GM19099 (cell line): ENCODE measurements around the gene POGZ.

Experiments
- POLR2A ChIP-seq: IDR thresholded peaks from 3 replicates; pipeline ENCODE4 v1.6.1; 2011; ENCODE audit warnings: low read depth; ENCODE audit not compliant: insufficient read length; ENCODE audit errors: extremely low read depth

Gene POGZ

DNA sequence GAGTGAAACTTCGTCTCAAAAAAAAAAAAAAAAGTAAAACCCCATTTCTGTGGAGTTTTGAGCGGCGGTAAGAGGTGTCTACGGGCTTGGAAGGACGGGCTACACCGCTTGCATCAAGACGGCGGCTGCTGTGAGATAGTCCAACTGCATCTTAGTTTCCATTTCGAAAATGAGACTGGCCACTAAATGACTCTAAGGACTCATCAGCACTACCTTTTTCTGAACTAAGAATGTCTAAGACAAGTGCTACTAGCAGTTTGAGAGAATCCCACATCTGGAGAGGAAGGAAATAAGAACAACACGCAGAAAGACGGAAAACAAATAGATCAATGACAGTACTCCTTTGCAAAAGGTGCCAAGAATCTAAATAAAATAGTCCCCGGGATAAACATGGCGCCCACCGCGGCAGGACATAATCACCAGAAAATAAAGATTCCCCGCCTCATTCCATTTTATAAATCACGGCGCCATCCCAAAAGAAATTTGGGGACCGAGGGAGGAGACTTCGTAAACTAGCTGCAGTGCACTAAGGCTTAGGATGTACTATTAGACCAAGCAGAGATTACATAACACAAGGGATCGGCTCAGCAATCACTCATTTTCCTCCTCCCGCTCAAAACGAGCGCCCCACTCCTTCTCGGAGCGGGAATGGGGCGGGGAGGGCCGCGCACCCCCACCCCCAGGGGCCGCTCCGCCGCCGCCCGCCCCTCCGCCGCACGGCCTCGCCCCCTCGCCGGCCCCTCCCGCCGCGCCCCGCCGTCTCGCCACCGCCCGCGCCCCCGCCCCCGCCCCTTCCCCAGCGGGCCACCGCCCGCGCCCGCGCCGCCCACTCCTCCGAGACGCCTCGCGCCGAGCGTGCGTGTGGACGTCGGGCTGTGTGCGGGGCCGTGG, 1.1 kb downstream of the POGZ start:
- peak; percentile 37 for TF ChIP-seq POLR2A

DNA sequence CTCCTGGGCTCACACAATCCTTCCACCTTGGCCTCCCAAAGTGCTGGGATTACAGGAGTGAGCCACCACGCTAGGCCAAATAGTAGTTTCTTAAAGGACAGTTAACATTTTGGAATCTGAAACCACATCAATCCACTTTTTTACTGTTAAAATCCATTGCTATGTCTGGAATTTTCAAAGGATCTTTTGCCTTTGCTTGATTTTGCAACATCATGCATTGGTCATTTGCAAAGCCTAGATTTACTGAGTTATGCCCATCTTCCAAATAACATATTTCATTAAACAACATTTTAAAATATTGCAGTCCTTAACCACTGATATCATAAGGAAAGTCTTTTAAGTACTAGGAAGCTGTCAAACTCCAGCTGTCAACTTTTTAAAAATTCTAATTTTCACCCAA, 3.3 kb downstream of the POGZ start:
- no peak for TF ChIP-seq POLR2A

DNA sequence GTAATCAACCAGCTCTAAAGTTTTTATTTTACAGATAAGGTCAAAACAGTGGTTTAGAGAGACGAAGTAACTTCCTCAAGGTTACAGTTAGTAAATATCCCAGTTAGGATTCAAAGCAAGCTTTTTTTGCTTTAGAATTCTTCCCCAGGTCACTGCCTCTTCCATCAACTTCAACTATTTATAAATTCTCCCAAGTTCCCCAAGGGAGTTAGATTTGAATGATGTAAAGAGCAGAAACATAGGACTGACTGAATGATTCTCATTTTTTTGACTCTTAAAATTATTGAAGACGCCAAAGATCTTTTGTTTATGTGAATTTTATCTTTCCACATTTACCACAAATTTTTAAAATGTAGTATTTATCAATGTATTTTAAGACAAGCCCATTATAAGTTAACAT, 4.1 kb downstream of the POGZ start:
- TF ChIP-seq POLR2A: no peak

DNA sequence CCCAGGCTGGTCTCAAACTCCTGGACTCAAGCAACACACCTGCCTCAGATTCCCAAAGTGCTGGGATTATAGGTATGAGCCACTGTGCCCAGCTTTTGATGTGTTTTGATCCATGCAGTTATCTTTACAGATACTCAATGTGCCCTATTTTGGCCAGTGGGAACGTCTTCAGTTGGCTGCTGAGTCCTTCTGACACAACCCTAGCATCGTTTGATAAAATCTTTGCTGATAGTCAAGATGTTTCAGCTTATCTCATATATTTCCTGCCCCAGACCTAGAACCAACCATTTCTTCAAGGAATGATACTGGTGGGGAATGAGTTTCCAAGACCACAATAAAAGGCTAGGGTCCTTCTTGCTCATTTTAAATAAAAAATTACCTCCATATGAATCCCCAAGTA, 11.6 kb downstream of the POGZ start:
- no peak for TF ChIP-seq POLR2A

DNA sequence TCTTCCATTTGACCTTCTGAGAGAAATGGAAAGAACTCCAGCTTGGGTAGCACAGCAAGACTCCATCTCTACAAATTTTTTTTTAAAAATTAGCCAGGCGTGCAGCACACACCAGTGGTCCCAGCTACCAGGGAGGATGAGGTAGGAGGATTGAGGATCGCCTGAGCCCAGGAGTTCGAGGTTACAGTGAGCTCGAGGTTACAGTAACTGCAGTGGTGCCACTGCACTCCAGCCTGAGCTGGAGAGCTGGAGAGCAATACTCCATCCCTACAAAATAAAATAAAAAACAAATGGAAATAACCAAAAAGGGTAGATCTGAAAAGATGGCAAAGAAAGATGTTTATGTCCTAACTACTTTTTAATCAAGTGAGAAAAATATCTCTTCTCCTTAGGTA, 14.5 kb downstream of the POGZ start:
- TF ChIP-seq POLR2A: no peak

DNA sequence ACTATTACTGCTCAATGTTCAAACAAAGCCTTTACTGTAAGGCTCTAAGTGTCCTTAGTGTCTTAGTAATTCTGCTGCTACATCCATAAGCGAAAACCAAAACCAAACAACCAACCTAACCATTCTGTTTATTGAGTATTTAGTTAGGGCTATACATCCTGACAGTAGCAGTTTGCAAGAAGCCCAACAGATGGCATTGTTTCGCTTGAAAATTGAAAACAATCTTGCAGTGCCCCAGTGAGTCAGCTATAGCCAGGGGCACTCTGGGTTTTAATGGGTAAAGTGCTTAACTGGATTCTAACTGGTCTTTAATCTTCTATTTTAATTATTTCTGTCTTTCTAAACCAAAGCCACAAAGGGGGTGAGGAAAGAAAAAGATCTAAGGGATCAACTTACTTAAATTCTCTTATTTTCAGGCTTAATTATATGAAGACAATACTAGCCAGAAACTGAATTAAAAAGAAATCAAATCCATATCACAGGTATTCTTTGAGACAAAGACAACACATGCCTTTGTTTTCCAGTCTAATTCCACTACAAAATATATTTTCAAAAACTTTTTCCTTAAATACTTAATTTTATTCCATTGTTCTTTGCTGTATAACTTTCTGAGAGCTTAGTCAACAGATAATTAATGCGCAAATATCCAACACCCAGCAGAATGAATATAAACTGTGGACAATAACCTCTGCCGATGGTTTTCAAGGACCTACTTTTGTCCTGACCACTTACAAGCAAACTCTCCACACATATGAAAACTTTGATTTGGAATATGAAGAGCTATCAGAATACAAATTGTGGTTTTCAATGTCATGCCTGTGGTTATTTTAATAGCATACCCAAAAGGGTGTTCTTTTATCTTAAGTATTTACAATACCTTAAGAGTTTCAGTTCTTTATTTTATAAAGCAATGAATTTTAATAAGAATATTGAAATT, 15.2 kb downstream of the POGZ start:
- no peak for TF ChIP-seq POLR2A

DNA sequence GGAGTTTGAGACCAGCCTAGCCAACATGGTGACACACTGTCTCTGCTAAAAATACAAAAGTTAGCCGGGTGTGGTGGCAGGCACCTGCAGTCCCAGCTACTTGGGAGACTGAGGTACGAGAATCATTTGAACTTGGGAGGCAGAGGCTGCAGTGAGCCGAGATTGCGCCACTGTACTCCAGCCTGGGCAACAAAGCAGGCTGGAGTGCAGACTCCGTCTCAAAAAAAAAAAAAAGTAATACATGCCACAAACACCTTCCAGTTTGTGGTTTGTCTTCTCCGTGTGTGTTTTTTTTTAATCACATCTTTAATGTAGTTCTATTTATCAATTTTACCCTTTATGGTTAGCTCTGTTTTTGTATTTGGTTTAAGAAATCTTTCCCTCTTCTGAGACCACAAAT, 22.3 kb downstream of the POGZ start:
- no peak for TF ChIP-seq POLR2A

DNA sequence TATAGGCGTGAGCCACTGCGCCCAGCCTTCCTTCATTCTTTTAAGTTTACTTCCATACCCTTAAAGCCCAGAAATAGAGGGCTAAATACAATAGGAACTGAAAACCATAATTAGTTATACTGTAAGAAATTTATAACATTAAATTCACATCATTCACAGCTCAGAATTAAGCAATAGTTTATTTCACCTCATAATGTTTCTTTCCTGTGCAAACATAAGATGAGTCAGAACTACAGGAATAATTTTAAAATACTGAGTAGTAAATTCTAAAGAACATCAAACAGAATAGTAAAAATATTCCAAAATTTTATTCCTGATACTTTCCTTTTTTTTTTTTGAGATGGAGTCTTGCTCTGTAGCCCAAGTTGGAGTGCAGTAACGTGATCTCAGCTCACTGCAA, 24.1 kb downstream of the POGZ start:
- TF ChIP-seq POLR2A: no peak

DNA sequence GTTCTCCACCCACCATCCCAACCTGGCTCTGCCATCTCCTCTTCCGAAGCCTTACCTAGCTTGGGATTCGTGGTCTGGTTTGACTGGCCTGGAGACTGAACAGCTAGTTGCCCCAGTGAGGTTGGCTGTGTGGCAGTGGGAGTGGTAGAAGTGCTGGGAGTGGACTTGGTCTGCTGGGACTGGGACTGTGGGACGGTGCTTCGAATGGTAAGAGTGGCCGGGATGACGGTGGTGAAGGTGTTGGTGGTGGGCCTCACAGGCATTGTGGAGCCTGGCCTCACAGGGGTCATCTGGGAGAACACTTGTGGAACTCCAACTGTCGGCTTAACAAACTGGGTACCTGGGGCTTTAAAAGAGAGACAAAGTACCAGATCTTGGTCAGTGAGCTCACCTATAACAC, 31.2 kb downstream of the POGZ start:
- no peak for TF ChIP-seq POLR2A

DNA sequence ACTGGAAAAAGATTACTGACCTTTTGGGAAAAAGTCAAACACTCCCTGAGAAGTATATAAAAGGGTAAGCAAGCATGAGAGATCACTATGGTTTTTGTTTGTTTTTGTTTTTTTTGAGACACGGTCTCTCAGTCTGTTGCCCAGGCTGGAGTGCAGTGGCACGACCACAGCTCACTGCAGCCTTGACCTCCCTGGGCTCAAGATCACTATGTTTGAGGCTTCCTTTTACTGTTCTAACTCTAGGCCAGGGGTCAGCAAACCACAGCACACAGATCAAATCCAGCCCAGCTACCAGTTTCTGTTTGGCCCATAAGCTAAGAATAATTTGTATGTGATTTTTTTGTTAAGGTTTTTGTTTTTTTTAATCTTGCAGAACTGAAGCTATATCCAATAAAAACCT, 34.2 kb downstream of the POGZ start:
- TF ChIP-seq POLR2A: no peak

DNA sequence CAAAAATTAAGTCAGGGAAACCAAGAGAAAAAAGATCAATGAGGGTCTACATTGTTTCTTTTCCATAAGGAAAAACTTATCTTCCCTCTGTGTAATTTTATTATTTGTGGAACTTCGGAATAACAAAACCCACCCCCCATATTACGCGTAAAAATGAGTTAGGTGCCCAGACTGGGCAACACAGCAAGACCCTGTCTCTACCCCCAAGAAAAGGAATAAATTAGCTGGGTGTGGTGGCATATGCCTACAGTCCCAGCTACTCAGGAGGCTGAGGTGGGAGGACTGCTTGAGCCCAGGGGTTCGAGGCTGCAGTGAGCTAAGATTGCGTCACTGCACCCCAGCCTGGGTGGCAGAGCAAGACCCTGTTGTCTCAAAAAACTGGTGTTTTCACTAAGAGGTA, 39.5 kb downstream of the POGZ start:
- TF ChIP-seq POLR2A: no peak

DNA sequence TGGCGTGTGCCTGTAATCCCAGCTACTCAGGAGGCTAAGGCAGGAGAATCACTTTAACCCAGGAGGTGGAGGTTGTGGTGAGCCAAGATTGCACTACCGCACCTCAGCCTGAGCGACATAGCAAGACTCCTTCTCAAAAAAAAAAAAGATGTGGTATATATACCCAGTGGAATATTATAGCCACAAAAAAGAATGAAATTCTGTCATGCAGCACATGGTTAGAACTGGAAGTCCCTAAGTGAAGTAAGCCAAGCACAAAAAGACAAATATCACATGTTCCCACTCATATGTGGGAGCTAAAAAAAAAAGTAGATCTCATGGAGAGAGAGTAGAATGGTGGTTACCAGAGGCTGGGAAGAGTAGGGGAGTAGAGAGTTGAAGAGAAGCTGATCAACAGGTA, 41.2 kb downstream of the POGZ start:
- no peak for TF ChIP-seq POLR2A

DNA sequence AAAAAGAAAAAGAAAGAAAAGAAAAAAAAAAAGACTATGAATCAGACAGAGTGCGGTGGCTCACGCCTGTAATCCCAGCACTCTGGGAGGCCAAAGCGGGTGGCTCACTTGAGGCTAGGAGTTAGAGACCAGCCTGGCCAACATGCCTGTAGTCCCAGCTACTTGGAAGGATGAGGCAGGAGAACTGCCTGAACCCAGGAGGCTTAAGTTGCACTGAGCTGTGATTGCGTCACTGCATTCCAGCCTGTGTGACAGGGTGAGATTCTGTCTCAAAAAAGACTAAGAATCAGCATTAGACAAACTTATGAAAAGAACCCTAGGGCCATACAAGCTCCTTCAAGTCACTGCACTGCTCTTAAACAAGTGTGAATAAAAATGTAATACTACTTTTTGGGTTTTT, 43.1 kb downstream of the POGZ start:
- TF ChIP-seq POLR2A: no peak

DNA sequence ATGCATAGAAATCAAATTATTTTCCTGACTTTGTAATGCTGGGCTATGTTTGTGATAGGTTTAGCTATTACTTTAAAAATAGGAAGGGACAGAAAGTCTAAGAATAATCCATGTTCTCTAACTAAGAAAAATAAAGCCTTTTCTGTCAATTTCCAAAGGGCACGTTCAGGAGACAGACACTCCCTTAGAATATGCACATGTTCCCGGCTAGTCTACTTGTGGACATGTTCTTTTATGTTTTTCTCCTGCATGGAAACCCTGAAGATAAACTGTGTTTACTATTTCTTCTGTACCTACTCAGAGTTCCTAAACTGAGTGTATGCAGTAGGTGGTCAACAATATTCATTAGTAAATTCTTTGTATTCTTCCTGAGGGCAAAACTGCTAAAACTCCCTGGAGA, 47.4 kb downstream of the POGZ start:
- TF ChIP-seq POLR2A: no peak

DNA sequence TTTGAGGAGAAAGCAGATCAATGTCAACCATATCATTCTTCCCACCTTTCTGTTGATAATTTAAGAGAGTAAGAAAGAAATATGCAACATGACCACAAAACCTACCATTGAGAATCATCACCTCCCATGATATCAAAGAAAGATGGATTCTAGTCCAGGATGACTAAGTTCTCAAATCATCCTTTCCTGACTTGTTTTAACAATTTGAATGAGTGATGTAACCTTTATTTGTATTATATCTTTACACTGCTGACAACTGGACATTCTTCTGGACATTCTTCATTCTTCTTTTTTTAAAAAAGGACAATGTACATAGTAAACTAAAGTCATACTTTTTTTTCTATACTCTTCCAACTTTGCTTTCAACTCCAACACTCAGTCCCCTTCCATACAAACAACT, 50.4 kb downstream of the POGZ start:
- no peak for TF ChIP-seq POLR2A

DNA sequence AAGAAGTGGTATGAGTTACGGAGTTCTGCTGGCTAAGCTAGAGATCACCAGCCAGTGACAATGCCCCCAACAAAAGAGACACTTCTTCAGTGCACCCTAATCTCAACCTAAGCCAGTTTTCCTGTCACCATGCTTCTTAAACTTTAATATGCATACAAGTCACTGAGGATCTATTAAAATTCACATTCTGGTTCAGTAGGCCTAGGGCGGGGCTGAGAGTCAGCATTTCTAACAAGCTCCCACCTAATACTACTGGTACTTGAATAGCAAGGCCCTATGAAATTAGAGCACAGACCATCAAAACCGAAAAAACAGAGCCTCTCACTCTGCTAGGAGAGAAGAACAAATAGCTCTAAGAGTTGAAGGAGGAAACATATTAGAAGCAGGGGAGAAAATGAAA, 52.0 kb downstream of the POGZ start:
- no peak for TF ChIP-seq POLR2A
